ENCODE data around the gene LUC7L2.

LUC7L2 gene

GRCh38 chr7:139367438-139368155, 7.9 kb downstream of the LUC7L2 start:
- peak overlapping the region in 1 of 2 donors; percentile 19 for H3K4me3 Mint-ChIP-seq
- H3K4me1 Mint-ChIP-seq = peaks cover 71% of the 10 kb centered on the region
- H3K9me3 Mint-ChIP-seq = no peaks in the 10 kb centered on the region
- DNase-seq (no peak), ATAC-seq (no peak)
- peak overlapping the region in 1 of 2 donors; percentile 74 for H3K27ac Mint-ChIP-seq
- no peaks in the 10 kb centered on the region for H3K27me3 Mint-ChIP-seq

DNA sequence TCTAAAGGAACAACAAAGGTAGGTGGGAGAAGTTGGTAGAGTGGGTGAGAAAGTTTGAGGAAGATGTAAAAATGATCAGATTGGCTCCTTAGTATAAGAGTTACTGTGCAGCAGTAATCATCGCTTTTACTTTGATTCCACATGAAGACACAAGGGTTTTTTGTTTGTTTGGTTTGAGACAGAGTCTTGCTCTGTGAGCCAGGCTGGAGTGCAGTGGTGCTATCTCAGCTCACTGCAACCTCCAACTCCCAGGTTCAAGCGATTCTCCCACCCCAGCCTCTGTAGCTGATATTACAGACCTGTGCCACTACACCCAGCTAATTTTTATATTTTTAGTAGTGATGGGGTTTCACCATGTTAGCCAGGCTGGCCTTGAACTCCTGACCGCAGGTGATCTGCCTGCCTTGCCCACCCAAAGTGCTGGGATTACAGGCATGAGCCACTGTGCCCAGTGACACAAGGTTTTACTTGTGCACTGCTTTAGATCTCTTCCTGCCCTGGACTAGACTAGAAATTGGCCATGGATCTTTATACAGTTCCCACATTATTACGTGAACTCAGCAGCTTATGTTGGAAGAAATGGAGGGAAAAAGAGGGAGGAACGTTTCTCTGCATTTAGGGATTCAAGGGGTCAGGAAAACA, 10.7 kb downstream of the LUC7L2 start:
- H3K27me3 Mint-ChIP-seq = no peaks in the 10 kb centered on the region
- ATAC-seq (no peak), DNase-seq (no peak)
- H3K4me1 Mint-ChIP-seq = peaks cover 59% of the 10 kb centered on the region
- H3K27ac Mint-ChIP-seq = peak overlapping the region in 1 of 2 donors; percentile 34
- H3K4me3 Mint-ChIP-seq = no peak overlapping the region
- H3K9me3 Mint-ChIP-seq = no peaks in the 10 kb centered on the region

- no peak for ATAC-seq
- Mint-ChIP-seq H3K27ac (peak overlapping the region; percentile 34 to 49), H3K9me3 (no peaks in the 10 kb centered on the region), H3K4me1 (peaks cover 55% of the 10 kb centered on the region), H3K27me3 (no peaks in the 10 kb centered on the region), H3K4me3 (no peak overlapping the region)
- no peak for DNase-seq
These were observed 11.2 kb downstream of the LUC7L2 start for GRCh38 chr7:139370943-139371313.

DNA sequence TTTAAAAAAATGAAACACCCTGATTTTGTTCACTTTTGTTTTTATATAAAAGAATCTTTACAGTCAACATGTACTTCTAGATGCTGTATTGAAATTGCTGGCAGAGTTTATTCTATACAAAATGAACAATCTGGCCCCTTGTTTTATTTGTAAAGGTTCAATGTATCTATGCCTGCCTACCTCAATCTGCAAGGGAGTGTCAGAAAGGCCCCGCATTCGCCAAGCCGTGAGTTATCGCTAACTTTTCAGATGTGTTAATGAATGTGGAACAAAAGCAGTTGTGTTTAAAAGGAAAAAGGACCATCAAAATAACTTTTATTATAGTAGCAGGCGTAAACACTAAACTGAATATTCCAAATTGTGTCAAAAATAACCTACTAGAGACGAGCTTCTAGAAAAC, 14.6 kb downstream of the LUC7L2 start:
- ATAC-seq = no peak

DNA sequence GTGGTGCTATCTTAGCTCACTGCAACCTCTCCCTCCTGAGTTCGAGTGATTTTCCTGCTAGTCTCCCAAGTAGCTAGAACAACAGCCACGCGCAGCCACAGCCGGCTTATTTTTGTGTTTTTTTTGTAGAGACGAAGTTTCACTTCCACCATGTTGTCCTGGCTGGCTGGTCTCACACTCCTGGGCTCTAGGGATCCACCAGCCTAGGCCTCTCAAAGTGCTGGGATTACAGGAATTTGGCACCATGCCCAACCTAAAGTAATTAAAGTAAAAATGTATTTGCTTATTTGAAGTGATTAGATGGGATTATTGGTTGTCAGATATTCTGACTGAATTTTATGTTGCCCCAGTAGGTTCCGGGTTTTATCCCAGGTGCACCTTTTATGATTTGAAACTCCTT, 22.7 kb downstream of the LUC7L2 start:
- no peak for ATAC-seq
- Mint-ChIP-seq H3K27me3 (no peaks in the 10 kb centered on the region), H3K4me3 (no peak overlapping the region)

More for the DNA sequence above, 14.6 kb downstream of the LUC7L2 start:
- Mint-ChIP-seq H3K4me3 (no peak overlapping the region), H3K9me3 (no peaks in the 10 kb centered on the region), H3K27me3 (no peaks in the 10 kb centered on the region), H3K27ac (no peak overlapping the region), H3K4me1 (peaks cover 45% of the 10 kb centered on the region)
- DNase-seq = no peak

GRCh38 chr7:139384611-139385010, 24.9 kb downstream of the LUC7L2 start:
- Mint-ChIP-seq H3K27me3 (no peaks in the 10 kb centered on the region), H3K27ac (no peak overlapping the region), H3K4me3 (no peak overlapping the region), H3K4me1 (peaks cover 6% of the 10 kb centered on the region), H3K9me3 (no peaks in the 10 kb centered on the region)
- ATAC-seq (no peak), DNase-seq (no peak)

More for the DNA sequence above, 22.7 kb downstream of the LUC7L2 start:
- H3K27ac Mint-ChIP-seq = no peak overlapping the region
- H3K4me1 Mint-ChIP-seq = no peaks in the 10 kb centered on the region
- no peak for DNase-seq
- no peaks in the 10 kb centered on the region for H3K9me3 Mint-ChIP-seq

DNA sequence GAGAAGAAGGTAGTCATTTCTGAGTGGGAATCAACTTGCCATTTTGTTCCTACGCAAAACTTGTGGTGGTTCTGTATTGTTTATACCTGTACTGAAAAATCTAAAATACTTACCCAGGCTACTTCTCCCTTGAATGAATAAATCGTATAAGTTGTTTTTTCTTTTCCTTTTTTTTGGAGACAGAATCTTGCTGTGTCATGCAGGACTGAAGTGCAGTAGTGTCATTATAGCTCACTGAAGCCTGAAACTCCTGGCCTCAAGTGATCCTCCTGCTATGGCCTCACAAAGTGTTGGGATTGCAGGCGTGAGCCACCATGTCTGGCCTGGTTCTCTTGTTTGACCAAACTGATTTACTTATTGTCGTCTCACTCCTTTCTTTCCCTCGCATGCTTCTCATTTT, 27.9 kb downstream of the LUC7L2 start:
- no peak for DNase-seq
- peaks cover 6% of the 10 kb centered on the region for H3K4me1 Mint-ChIP-seq
- ATAC-seq = no peak
- H3K9me3 Mint-ChIP-seq = no peaks in the 10 kb centered on the region
- peak overlapping the region in 1 of 2 donors; percentile 4 for H3K27ac Mint-ChIP-seq
- H3K27me3 Mint-ChIP-seq = no peaks in the 10 kb centered on the region
- H3K4me3 Mint-ChIP-seq = no peak overlapping the region

DNA sequence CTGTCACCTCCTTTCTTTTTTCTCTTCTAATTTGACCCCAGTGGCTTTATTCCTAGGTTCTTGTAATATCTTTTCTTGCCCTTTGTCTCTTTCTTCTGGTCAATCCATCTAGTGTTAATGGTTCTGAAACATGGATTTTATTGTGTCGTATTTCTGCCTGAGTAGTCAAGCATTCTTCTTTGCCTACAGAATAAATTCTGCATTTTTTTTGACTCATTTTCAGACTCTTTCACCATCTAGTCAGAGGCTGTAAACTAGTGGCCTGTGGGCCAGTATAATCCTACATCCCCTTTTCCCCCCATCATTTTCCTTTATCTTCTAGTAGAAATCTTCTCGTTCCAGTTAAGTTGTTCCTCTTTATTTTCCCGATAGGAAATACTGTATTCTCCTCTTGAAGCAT, 29.4 kb downstream of the LUC7L2 start:
- H3K9me3 Mint-ChIP-seq = no peaks in the 10 kb centered on the region
- DNase-seq = no peak

DNA sequence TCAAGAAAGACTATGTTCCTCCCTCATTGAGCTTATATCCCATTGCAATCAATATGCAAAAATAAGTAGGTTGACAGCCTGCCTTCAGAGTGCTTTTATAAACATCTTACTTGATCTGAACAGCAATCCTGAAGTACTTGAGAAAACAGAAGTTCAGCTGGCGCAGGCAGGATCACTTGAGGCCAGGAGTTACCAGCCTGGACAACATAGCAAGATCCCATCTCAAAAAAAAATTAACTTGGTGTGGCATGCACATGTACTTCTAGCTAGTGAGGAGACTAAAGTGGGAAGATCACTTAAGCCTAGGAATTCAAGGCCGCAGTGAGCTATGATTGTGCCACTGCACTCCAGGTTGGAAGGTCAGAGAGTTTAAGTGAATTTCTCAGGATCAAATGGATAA, 30.1 kb downstream of the LUC7L2 start:
- H3K27ac Mint-ChIP-seq = no peak overlapping the region
- H3K9me3 Mint-ChIP-seq = no peaks in the 10 kb centered on the region
- ATAC-seq (no peak), DNase-seq (no peak)
- no peak overlapping the region for H3K4me3 Mint-ChIP-seq
- no peaks in the 10 kb centered on the region for H3K27me3 Mint-ChIP-seq
- H3K4me1 Mint-ChIP-seq = peaks cover 26% of the 10 kb centered on the region

More for the DNA sequence above, 29.4 kb downstream of the LUC7L2 start:
- Mint-ChIP-seq H3K27me3 (no peaks in the 10 kb centered on the region), H3K27ac (peak overlapping the region; percentile 8 to 34), H3K4me3 (no peak overlapping the region), H3K4me1 (peaks cover 19% of the 10 kb centered on the region)
- no peak for ATAC-seq

DNA sequence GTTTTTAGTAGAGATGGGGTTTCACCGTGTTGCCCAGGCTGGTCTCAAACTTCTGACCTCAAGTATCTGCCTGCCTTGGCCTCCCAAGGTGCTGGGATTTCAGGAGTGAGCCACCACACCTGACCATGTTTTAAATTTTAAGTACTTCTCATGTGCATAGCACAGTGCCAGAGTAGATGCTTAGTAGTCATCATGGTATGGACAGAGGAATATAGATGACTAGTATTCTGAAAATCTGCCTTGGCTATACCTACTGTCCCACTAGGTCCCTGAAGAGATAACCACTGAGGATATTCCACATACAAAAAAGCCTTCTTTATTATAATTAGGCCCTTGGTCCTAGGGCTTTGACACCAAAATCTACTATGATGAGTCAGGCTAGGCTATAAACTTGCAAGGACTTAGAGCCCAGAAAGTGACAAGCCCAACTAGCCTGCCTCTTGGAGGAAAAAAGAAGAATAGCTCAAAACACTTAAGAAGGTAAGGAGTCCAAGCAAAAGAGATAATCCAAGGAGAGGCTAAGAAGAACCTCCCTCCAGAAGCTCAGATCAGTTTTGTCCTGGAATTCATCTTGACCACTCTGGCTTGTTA, 34.0 kb downstream of the LUC7L2 start:
- H3K9me3 Mint-ChIP-seq = no peaks in the 10 kb centered on the region
- no peak overlapping the region for H3K4me3 Mint-ChIP-seq

DNA sequence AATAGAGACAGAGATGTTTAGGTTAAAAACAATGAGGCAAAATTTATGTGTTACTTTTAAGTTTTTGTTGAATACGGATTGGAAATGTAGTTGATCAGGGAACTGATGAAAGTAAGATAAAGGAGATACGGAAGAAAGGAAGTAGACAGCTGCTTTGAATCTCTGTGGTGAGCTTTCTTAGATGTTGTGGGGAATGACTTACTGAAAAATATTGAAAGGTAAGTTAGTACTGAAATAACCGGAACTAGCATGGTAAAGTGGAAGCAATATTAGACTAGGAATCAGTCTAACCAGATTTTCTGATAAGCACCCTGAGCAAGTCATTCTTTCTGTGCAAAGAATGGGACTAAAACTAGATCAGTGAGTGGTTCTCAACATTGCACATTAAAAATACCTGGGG, 34.8 kb downstream of the LUC7L2 start:
- DNase-seq (no peak), ATAC-seq (peak; percentile 60)
- Mint-ChIP-seq H3K4me1 (peaks cover 31% of the 10 kb centered on the region), H3K27ac (peak overlapping the region in 1 of 2 donors; percentile 17), H3K4me3 (no peak overlapping the region), H3K9me3 (no peaks in the 10 kb centered on the region), H3K27me3 (no peaks in the 10 kb centered on the region)

More for the DNA sequence above, 34.0 kb downstream of the LUC7L2 start:
- Mint-ChIP-seq H3K27ac (peak overlapping the region; percentile 36 to 69), H3K27me3 (no peaks in the 10 kb centered on the region), H3K4me1 (peaks cover 37% of the 10 kb centered on the region)
- DNase-seq = no peak
- ATAC-seq = no peak

GRCh38 chr7:139396323-139396951, 36.7 kb downstream of the LUC7L2 start:
- Mint-ChIP-seq H3K27ac (no peak overlapping the region), H3K9me3 (no peaks in the 10 kb centered on the region), H3K4me1 (peaks cover 31% of the 10 kb centered on the region), H3K4me3 (no peak overlapping the region), H3K27me3 (no peaks in the 10 kb centered on the region)
- ATAC-seq (no peak), DNase-seq (no peak)

DNA sequence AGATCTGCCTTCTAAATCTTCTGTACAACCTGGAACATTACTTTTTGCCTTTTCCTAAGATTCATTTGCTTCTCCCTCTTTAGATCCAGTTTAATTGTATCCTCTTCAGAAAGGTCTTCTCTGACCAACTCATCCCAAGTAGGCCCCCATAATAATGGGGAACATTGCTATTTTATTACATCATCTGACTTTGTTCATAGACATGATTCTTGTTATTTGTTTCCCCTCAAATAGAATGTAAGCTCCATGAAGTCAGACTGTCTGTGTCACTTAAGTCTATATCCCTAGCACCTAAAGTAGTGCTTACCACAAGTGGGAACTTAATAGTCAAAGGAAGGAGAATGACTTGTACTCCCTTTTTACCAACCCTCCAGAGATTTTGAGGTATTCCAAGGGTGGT, 37.5 kb downstream of the LUC7L2 start:
- Mint-ChIP-seq H3K4me1 (peaks cover 31% of the 10 kb centered on the region), H3K27me3 (no peaks in the 10 kb centered on the region), H3K4me3 (no peak overlapping the region), H3K27ac (peak overlapping the region in 1 of 2 donors; percentile 48), H3K9me3 (no peaks in the 10 kb centered on the region)
- ATAC-seq = no peak
- no peak for DNase-seq

- Mint-ChIP-seq H3K27me3 (no peaks in the 10 kb centered on the region), H3K4me3 (no peak overlapping the region), H3K4me1 (no peaks in the 10 kb centered on the region), H3K27ac (peak overlapping the region in 1 of 2 donors; percentile 49), H3K9me3 (no peaks in the 10 kb centered on the region)
- ATAC-seq (no peak), DNase-seq (no peak)
These were observed 43.9 kb downstream of the LUC7L2 start for GRCh38 chr7:139403601-139404000.

DNA sequence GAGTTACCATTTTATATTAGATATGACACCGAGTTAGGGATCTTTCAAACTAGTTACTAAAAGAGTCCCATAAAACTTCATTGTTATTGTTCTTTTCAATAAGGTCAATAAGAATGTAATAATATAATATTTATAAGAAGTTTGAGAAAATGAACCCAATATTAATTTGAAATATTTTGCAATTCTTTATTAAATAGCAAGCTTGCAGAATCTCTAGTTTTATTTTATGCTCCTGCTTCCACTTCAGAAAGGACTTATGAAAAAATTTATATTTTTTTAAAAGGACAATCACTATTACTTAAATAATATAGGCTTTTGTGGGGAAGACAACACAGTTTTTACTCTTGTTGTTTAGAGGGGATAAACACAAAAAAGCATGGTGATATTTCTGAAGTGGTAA, 47.9 kb downstream of the LUC7L2 start:
- Mint-ChIP-seq H3K27me3 (no peaks in the 10 kb centered on the region), H3K4me3 (no peak overlapping the region), H3K27ac (no peak overlapping the region), H3K4me1 (no peaks in the 10 kb centered on the region), H3K9me3 (no peaks in the 10 kb centered on the region)
- no peak for DNase-seq
- ATAC-seq = no peak

All from stimulated activated naive CD8-positive, alpha-beta T cell treated with anti-CD3 and anti-CD28 coated beads, Interleukin-15, amount 100 ng/mL, for 72 hours (primary cell).